Activated naive CD8-positive, alpha-beta T cell (primary cell): Measurements from ENCODE around the gene BACH2.
A peak's percentile ranks its signal among the peaks of the same experiment; 100 is the strongest.

ENCODE experiments used
- H3K27ac Mint-ChIP-seq: one replicate; pipeline ENCODE4 v1.8.0; 2021; ENCODE audit warnings: mixed read lengths
- H3K27me3 Mint-ChIP-seq: one replicate; pipeline ENCODE4 v1.8.0; 2021; ENCODE audit warnings: mixed read lengths
- H3K36me3 Mint-ChIP-seq: one replicate; pipeline ENCODE4 v1.8.0; 2021; ENCODE audit warnings: mixed read lengths
- H3K4me1 Mint-ChIP-seq: one replicate; pipeline ENCODE4 v1.8.0; 2021; ENCODE audit warnings: low read depth, mixed read lengths
- H3K4me3 Mint-ChIP-seq: one replicate; pipeline ENCODE4 v1.8.0; 2021; ENCODE audit warnings: mild to moderate bottlenecking, mixed read lengths
- H3K9me3 Mint-ChIP-seq: one replicate; pipeline ENCODE4 v1.8.0; 2021; ENCODE audit warnings: low read depth, mixed read lengths

BACH2 gene

GRCh38 chr6:90087106-90087833, 209.4 kb downstream of the BACH2 start:
- peaks cover 88% of the 10 kb centered on the region for H3K4me1 Mint-ChIP-seq
- H3K4me3 Mint-ChIP-seq: peak overlapping the region; percentile 20
- peak overlapping the region; percentile 94 for H3K27ac Mint-ChIP-seq
- no peaks in the 10 kb centered on the region for H3K27me3 Mint-ChIP-seq
- H3K36me3 Mint-ChIP-seq: peaks cover 26% of the 10 kb centered on the region
- H3K9me3 Mint-ChIP-seq: no peaks in the 10 kb centered on the region

GRCh38 chr6:90086517-90086916, 210.1 kb downstream of the BACH2 start:
- no peaks in the 10 kb centered on the region for H3K27me3 Mint-ChIP-seq
- H3K36me3 Mint-ChIP-seq: peaks cover 26% of the 10 kb centered on the region
- H3K27ac Mint-ChIP-seq: peak overlapping the region; percentile 94
- peaks cover 92% of the 10 kb centered on the region for H3K4me1 Mint-ChIP-seq
- no peaks in the 10 kb centered on the region for H3K9me3 Mint-ChIP-seq
- H3K4me3 Mint-ChIP-seq: no peak overlapping the region

GRCh38 chr6:90083891-90084290, 212.8 kb downstream of the BACH2 start:
- Mint-ChIP-seq H3K9me3 (no peaks in the 10 kb centered on the region), H3K4me1 (peaks cover 81% of the 10 kb centered on the region), H3K36me3 (peaks cover 30% of the 10 kb centered on the region), H3K27ac (peak overlapping the region; percentile 99), H3K4me3 (peak overlapping the region; percentile 60), H3K27me3 (no peaks in the 10 kb centered on the region)

GRCh38 chr6:90082847-90083246, 213.8 kb downstream of the BACH2 start:
- peaks cover 80% of the 10 kb centered on the region for H3K4me1 Mint-ChIP-seq
- peaks cover 32% of the 10 kb centered on the region for H3K36me3 Mint-ChIP-seq
- H3K9me3 Mint-ChIP-seq: no peaks in the 10 kb centered on the region
- no peaks in the 10 kb centered on the region for H3K27me3 Mint-ChIP-seq
- H3K27ac Mint-ChIP-seq: peak overlapping the region; percentile 99
- H3K4me3 Mint-ChIP-seq: peak overlapping the region; percentile 95

- H3K27me3 Mint-ChIP-seq: no peaks in the 10 kb centered on the region
Measured at GRCh38 chr6:90080876-90081481, 215.7 kb downstream of the BACH2 start.

GRCh38 chr6:90079560-90080490, 216.8 kb downstream of the BACH2 start:
- Mint-ChIP-seq H3K27ac (peak overlapping the region; percentile 99), H3K36me3 (peaks cover 38% of the 10 kb centered on the region), H3K4me1 (peaks cover 81% of the 10 kb centered on the region), H3K4me3 (peak overlapping the region; percentile 95), H3K27me3 (no peaks in the 10 kb centered on the region), H3K9me3 (no peaks in the 10 kb centered on the region)

More at GRCh38 chr6:90080876-90081481, 215.7 kb downstream of the BACH2 start:
- Mint-ChIP-seq H3K4me3 (peak overlapping the region; percentile 95), H3K27ac (peak overlapping the region; percentile 99), H3K4me1 (peaks cover 81% of the 10 kb centered on the region), H3K36me3 (peaks cover 35% of the 10 kb centered on the region), H3K9me3 (no peaks in the 10 kb centered on the region)

GRCh38 chr6:90078513-90079289, 217.9 kb downstream of the BACH2 start:
- Mint-ChIP-seq H3K4me3 (peak overlapping the region; percentile 95), H3K27ac (peak overlapping the region; percentile 99), H3K9me3 (no peaks in the 10 kb centered on the region), H3K36me3 (peaks cover 45% of the 10 kb centered on the region), H3K27me3 (no peaks in the 10 kb centered on the region), H3K4me1 (peaks cover 81% of the 10 kb centered on the region)

GRCh38 chr6:90076511-90077415, 219.9 kb downstream of the BACH2 start:
- Mint-ChIP-seq H3K36me3 (peaks cover 53% of the 10 kb centered on the region), H3K27me3 (no peaks in the 10 kb centered on the region), H3K4me3 (peak overlapping the region; percentile 95)

GRCh38 chr6:90074161-90074850, 222.3 kb downstream of the BACH2 start:
- Mint-ChIP-seq H3K9me3 (no peaks in the 10 kb centered on the region), H3K4me1 (peaks cover 97% of the 10 kb centered on the region), H3K27me3 (no peaks in the 10 kb centered on the region), H3K4me3 (peak overlapping the region; percentile 95), H3K36me3 (peaks cover 54% of the 10 kb centered on the region), H3K27ac (peak overlapping the region; percentile 99)

More at GRCh38 chr6:90076511-90077415, 219.9 kb downstream of the BACH2 start:
- Mint-ChIP-seq H3K9me3 (no peaks in the 10 kb centered on the region), H3K4me1 (peaks cover 81% of the 10 kb centered on the region), H3K27ac (peak overlapping the region; percentile 99)

GRCh38 chr6:90072935-90073464, 223.6 kb downstream of the BACH2 start:
- Mint-ChIP-seq H3K9me3 (no peaks in the 10 kb centered on the region), H3K27ac (peak overlapping the region; percentile 99), H3K4me1 (peaks cover 98% of the 10 kb centered on the region), H3K4me3 (peak overlapping the region; percentile 95), H3K36me3 (peaks cover 54% of the 10 kb centered on the region), H3K27me3 (no peaks in the 10 kb centered on the region)

GRCh38 chr6:90072501-90072900, 224.1 kb downstream of the BACH2 start:
- Mint-ChIP-seq H3K27me3 (no peaks in the 10 kb centered on the region), H3K9me3 (no peaks in the 10 kb centered on the region), H3K4me1 (peaks cover 100% of the 10 kb centered on the region), H3K4me3 (peak overlapping the region; percentile 95), H3K36me3 (peaks cover 52% of the 10 kb centered on the region), H3K27ac (peak overlapping the region; percentile 99)

- peaks cover 86% of the 10 kb centered on the region for H3K4me1 Mint-ChIP-seq
- H3K27ac Mint-ChIP-seq: peak overlapping the region; percentile 91
- H3K27me3 Mint-ChIP-seq: no peaks in the 10 kb centered on the region
- peaks cover 52% of the 10 kb centered on the region for H3K36me3 Mint-ChIP-seq
- peak overlapping the region; percentile 55 for H3K4me3 Mint-ChIP-seq
- H3K9me3 Mint-ChIP-seq: no peaks in the 10 kb centered on the region
Measured at GRCh38 chr6:90068703-90069523, 227.7 kb downstream of the BACH2 start.
